ENCODE data around the gene NMRK2. TPM values are rescaled to one million over a fixed set of nuclear protein-coding genes. Genes with fewer than 3 reads are reported as not detected.

Gene NMRK2
- total and polyA plus RNA-seq, 2 of the 13 experiments (the other 11 are each of a cell fraction or from before 2014, with no cell fraction given) = not detected

- TF ChIP-seq, protein P1, sequence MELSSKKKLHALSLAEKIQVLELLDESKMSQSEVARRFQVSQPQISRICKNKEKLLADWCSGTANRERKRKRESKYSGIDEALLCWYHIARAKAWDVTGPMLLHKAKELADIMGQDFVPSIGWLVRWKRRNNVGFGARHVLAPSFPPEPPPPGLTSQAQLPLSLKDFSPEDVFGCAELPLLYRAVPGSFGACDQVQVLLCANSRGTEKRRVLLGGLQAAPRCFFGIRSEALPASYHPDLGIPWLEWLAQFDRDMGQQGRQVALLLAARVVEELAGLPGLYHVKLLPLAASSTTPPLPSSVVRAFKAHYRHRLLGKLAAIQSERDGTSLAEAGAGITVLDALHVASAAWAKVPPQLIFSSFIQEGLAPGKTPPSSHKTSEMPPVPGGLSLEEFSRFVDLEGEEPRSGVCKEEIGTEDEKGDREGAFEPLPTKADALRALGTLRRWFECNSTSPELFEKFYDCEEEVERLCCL (CRISPR knock-in tag; IDR thresholded peaks at IDR 0.05; ENCODE audit: borderline replicate concordance) = no peak
- TF ChIP-seq FOXJ3 (CRISPR knock-in tag; IDR thresholded peaks at IDR 0.05; ENCODE audit: borderline replicate concordance) (no peak), DPF2 (CRISPR knock-in tag; IDR thresholded peaks at IDR 0.05; ENCODE audit: borderline replicate concordance, low read depth) (no peak)
Observed at GRCh38 chr19:3931041-3931440, 1.8 kb upstream of the NMRK2 start (continued).

DNA sequence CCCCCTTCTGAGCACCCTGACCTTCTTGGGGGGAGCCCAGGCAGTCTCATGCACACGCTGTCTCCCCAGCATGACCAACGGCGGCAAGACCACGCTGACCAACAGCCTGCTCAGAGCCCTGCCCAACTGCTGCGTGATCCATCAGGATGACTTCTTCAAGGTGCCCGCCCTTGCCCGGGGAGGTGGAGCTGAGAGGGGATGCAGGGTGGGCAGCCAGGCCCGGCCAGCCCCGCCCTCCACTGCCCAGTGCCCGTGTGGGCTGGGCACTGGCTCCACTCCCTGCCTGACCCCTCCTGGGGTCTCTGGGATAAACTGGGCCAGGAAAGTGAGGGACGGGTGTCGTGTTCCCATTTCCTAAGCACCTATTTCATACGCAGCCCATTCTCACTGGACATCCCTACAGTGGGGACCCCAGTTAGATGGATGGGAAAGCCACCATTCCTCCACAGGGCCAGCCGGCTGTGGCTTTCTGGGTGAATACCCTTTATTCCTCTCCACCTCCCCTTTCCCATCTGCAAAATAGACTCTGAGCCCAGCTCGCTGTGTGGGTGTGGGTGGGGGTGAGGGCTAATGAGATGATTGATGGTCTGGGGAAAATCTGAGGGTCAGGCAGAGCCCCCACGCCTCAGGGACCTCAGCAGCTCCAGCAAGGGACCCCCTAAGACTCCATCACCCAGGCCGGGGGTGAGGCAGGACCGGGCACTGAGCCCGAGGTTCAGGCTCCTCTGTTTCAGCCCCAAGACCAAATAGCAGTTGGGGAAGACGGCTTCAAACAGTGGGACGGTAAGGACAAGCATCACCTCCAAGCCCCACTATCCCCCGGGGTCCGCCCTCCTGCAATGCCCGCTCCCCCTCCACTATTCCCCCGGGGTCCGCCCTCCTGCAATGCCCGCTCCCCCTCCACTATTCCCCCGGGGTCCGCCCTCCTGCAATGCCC lies 3.9 kb downstream of the NMRK2 start:
- Histone ChIP-seq H3K9ac (ENCODE audit: insufficient read depth, low read depth, low read length) (no peak overlapping the region), H3K79me2 (ENCODE audit: insufficient read depth, low read length) (no peaks in the 10 kb centered on the region), H3K4me3 (replicated peaks in 1 of 3; ENCODE audit: insufficient read depth in 1 of 3, low read depth in 2 of 3, low read length in 3 of 3) (no peak overlapping the region), H3K9me3 (ENCODE audit: low read length) (no peaks in the 10 kb centered on the region), H4K20me1 (ENCODE audit: insufficient read depth, low read length) (no peaks in the 10 kb centered on the region), H3K27ac (ENCODE audit: extremely low read length, insufficient read depth, low read length) (no peak overlapping the region), H3K36me3 (replicated peaks in 1 of 2; ENCODE audit: control insufficient read depth in 1 of 2, insufficient read depth in 2 of 2, low read length in 2 of 2) (no peaks in the 10 kb centered on the region), H3K4me2 (ENCODE audit: low read depth, low read length) (no peak overlapping the region), H2AFZ (ENCODE audit: low read length) (no peak overlapping the region), H3K4me1 (ENCODE audit: insufficient read depth, low read length) (no peaks in the 10 kb centered on the region), H3K27me3 (ENCODE audit: control insufficient read depth in 1 of 2, insufficient read depth in 2 of 2, low read length in 2 of 2) (peaks cover 0 to 11% of the 10 kb centered on the region in 2 experiments; a peak in 1 of 5 replicates)
- CTCF ChIA-PET (ENCODE audit: low intra/inter-chr PET ratio, low total read pairs) = no interaction called here
- 34% methylated on average over 14 of the region's 29 CpGs for WGBS (ENCODE audit: low lambda C conversion rate)
- no TSS peak for BruUV-seq (replicated peaks)
- POLR2A ChIA-PET = no interaction called here
- in situ Hi-C loops (cut with HindIII; ENCODE audit: extremely low pct_ligation_motif_present, low pct_unique_long_range_greater_than_20kb) (no loop called here), intact Hi-C loops (cut with micrococcal nuclease; ENCODE audit: unreplicated experiment) (no loop called here)
- DNase-seq (ENCODE audit: low spot score) = no peak
- FAIRE-seq = no peak
- no peak; the same call in 2 of the 3 replicates for ATAC-seq
- no peak for TF ChIP-seq ZNF557 (CRISPR knock-in tag; IDR thresholded peaks at IDR 0.05)
- no peak for TF ChIP-seq ZBTB8A (CRISPR knock-in tag; IDR thresholded peaks at IDR 0.05; ENCODE audit: borderline replicate concordance, low read depth)
- TF ChIP-seq SALL2 (CRISPR knock-in tag; IDR thresholded peaks at IDR 0.05) = no peak
- no peak for TF ChIP-seq NR3C1 (CRISPR knock-in tag; IDR thresholded peaks at IDR 0.05)
- no peak for TF ChIP-seq MAZ (IDR thresholded peaks at IDR 0.05; ENCODE audit: borderline replicate concordance, low read depth, low read length)
- TF ChIP-seq MAZ (CRISPR knock-in tag; IDR thresholded peaks at IDR 0.05; ENCODE audit: low read depth) = no peak
- TF ChIP-seq ZMYM3 (CRISPR knock-in tag; IDR thresholded peaks at IDR 0.05) = no peak
- TF ChIP-seq SAFB2 (CRISPR knock-in tag; IDR thresholded peaks at IDR 0.05; ENCODE audit: borderline replicate concordance, low read depth) = no peak
- TF ChIP-seq PLRG1 (conservative IDR thresholded peaks at IDR 0.05) = no peak
- TF ChIP-seq, protein P2, sequence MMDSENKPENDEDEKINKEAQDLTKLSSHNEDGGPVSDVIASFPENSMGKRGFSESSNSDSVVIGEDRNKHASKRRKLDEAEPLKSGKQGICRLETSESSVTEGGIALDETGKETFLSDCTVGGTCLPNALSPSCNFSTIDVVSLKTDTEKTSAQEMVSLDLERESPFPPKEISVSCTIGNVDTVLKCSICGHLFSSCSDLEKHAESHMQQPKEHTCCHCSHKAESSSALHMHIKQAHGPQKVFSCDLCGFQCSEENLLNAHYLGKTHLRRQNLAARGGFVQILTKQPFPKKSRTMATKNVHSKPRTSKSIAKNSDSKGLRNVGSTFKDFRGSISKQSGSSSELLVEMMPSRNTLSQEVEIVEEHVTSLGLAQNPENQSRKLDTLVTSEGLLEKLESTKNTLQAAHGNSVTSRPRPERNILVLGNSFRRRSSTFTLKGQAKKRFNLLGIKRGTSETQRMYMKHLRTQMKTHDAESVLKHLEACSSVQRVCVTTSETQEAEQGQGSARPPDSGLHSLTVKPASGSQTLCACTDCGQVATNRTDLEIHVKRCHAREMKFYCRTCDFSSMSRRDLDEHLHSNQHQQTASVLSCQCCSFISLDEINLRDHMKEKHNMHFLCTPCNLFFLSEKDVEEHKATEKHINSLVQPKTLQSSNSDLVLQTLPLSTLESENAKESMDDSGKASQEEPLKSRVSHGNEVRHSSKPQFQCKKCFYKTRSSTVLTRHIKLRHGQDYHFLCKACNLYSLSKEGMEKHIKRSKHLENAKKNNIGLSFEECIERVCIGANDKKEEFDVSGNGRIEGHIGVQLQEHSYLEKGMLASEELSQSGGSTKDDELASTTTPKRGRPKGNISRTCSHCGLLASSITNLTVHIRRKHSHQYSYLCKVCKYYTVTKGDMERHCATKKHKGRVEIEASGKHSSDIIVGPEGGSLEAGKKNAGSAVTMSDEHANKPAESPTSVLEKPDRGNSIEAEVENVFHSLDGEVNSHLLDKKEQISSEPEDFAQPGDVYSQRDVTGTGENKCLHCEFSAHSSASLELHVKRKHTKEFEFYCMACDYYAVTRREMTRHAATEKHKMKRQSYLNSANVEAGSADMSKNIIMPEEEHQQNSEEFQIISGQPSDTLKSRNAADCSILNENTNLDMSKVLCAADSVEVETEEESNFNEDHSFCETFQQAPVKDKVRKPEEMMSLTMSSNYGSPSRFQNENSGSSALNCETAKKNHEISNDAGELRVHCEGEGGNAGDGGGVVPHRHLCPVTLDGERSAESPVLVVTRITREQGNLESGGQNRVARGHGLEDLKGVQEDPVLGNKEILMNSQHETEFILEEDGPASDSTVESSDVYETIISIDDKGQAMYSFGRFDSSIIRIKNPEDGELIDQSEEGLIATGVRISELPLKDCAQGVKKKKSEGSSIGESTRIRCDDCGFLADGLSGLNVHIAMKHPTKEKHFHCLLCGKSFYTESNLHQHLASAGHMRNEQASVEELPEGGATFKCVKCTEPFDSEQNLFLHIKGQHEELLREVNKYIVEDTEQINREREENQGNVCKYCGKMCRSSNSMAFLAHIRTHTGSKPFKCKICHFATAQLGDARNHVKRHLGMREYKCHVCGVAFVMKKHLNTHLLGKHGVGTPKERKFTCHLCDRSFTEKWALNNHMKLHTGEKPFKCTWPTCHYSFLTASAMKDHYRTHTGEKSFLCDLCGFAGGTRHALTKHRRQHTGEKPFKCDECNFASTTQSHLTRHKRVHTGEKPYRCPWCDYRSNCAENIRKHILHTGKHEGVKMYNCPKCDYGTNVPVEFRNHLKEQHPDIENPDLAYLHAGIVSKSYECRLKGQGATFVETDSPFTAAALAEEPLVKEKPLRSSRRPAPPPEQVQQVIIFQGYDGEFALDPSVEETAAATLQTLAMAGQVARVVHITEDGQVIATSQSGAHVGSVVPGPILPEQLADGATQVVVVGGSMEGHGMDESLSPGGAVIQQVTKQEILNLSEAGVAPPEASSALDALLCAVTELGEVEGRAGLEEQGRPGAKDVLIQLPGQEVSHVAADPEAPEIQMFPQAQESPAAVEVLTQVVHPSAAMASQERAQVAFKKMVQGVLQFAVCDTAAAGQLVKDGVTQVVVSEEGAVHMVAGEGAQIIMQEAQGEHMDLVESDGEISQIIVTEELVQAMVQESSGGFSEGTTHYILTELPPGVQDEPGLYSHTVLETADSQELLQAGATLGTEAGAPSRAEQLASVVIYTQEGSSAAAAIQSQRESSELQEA (CRISPR knock-in tag; IDR thresholded peaks at IDR 0.05; ENCODE audit: not compliant biosample characterization) = no peak
